PFSK-1 (cell line): ENCODE results near the gene OSBPL9.

Experiments used
- POLR2AphosphoS5 ChIP-seq: IDR thresholded peaks from 2 replicates; pipeline ENCODE4 v1.6.1; 2012; ENCODE audit warnings: low read depth, mild to moderate bottlenecking, control low read depth, low read length, moderate library complexity
- TAF1 ChIP-seq: IDR thresholded peaks from 2 replicates; pipeline ENCODE4 v1.6.1; 2012; ENCODE audit warnings: low read length, control low read depth, borderline replicate concordance; ENCODE audit not compliant: insufficient read depth
- TF ChIP-seq, protein P1 (sequence below), 2 experiments: IDR thresholded peaks; 2 replicates each; pipeline versions ENCODE4 v1.6.1 to v1.8.0; 2011 to 2012; ENCODE audit warnings: low read depth in 2 of 2, low read length in 2 of 2, control low read depth in 1 of 2, inconsistent platforms in 1 of 2, mild to moderate bottlenecking in 1 of 2, moderate library complexity in 1 of 2; ENCODE audit not compliant: insufficient read depth in 1 of 2

DNA sequence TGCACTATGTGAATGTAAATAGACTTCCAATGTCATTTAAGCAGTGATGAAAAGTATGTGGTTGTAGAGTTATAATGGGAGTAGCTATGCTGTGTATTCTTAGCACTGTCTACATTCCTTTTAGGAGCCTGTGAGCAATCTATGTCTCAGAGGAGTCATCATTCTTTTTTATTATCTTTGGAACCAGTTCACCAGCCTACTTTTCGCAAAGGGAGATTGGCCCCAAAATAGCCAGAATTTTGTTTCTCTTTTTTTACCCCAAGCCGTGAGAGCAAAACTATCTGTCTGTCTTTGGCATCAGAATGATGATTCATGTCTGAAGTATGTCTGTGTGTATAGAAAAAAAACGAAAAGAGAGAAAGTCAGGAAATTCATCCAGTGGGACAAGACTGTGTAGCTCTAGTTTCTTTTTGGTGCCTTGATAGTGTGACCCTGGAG is 44.2 kb downstream of the OSBPL9 start:
- TF ChIP-seq TAF1 (no peak), POLR2AphosphoS5 (no peak)
- TF ChIP-seq, protein P1, sequence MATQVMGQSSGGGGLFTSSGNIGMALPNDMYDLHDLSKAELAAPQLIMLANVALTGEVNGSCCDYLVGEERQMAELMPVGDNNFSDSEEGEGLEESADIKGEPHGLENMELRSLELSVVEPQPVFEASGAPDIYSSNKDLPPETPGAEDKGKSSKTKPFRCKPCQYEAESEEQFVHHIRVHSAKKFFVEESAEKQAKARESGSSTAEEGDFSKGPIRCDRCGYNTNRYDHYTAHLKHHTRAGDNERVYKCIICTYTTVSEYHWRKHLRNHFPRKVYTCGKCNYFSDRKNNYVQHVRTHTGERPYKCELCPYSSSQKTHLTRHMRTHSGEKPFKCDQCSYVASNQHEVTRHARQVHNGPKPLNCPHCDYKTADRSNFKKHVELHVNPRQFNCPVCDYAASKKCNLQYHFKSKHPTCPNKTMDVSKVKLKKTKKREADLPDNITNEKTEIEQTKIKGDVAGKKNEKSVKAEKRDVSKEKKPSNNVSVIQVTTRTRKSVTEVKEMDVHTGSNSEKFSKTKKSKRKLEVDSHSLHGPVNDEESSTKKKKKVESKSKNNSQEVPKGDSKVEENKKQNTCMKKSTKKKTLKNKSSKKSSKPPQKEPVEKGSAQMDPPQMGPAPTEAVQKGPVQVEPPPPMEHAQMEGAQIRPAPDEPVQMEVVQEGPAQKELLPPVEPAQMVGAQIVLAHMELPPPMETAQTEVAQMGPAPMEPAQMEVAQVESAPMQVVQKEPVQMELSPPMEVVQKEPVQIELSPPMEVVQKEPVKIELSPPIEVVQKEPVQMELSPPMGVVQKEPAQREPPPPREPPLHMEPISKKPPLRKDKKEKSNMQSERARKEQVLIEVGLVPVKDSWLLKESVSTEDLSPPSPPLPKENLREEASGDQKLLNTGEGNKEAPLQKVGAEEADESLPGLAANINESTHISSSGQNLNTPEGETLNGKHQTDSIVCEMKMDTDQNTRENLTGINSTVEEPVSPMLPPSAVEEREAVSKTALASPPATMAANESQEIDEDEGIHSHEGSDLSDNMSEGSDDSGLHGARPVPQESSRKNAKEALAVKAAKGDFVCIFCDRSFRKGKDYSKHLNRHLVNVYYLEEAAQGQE (IDR thresholded peaks at IDR 0.05; ENCODE audit: insufficient read depth in 1 of 2, low read depth in 2 of 2, low read length in 2 of 2): no peak
